ENCODE measurements around the gene USP54. TPM values are rescaled to one million over a fixed set of nuclear protein-coding genes. Genes with fewer than 3 reads are reported as not detected.
"Not testable (repeated sequence)": the region's sequence is repeated elsewhere in the genome, so short reads cannot be mapped to it uniquely, and the experiment has no call there.

The USP54 gene
- total RNA-seq, 1 experiment from 2014 or later: 37.9 TPM

DNA sequence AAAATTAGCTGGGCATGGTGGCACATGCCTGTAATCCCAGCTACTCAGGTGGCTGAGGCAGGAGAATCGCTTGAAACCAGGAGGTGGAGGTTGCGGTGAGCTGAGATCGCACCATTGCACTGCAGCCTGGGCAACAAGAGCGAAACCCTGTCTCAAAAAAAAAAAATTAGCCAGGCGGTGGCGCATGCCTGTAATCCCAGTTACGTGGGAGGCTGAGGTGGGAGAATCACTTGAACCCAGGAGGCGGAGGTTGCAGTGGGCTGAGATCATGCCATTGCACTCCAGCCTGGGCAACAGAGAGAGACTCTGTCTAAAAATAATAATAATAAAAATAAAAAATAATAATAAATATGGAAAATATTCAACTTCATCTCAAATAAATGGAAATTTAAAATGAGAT is 26.0 kb upstream of the USP54 start:
- H3K9me3 Mint-ChIP-seq; H3K9me3 ChIP-seq (ENCODE audit: control insufficient read depth, low read depth, low read length); H2BK15ac ChIP-seq (ENCODE audit: low read depth, low read length); H4K91ac ChIP-seq (ENCODE audit: insufficient read length, low read depth, low read length); H2BK20ac ChIP-seq (ENCODE audit: low read depth, low read length, poor library complexity, severe bottlenecking); DNase-seq; H3K79me2 ChIP-seq (ENCODE audit: insufficient read depth, low read length); H3K4me1 ChIP-seq (ENCODE audit: insufficient read depth, low read length); H3K27me3 ChIP-seq (ENCODE audit: insufficient read depth, low read length); H4K5ac ChIP-seq (ENCODE audit: insufficient read length, low read depth, low read length); H3K36me3 Mint-ChIP-seq (ENCODE audit: insufficient read depth in 1 of 3, low read depth in 3 of 3); H3K4ac ChIP-seq (ENCODE audit: low read depth, low read length); H3K56ac ChIP-seq (ENCODE audit: insufficient read length, low read depth, low read length); H3K27ac Mint-ChIP-seq; H3K14ac ChIP-seq (ENCODE audit: insufficient read depth, low read length); H2AK5ac ChIP-seq (ENCODE audit: insufficient read length, low read length); H3K79me1 ChIP-seq (ENCODE audit: insufficient read depth, low read depth, low read length, poor library complexity, severe bottlenecking); H2BK5ac ChIP-seq (ENCODE audit: insufficient read length, low read length); H4K8ac ChIP-seq (replicated peaks; ENCODE audit: insufficient read length, low read depth, low read length); H2BK12ac ChIP-seq (ENCODE audit: insufficient read length, low read depth, low read length); H3K4me1 Mint-ChIP-seq; H3T11ph ChIP-seq (ENCODE audit: low read length); H3K27me3 Mint-ChIP-seq (ENCODE audit: low read depth); H4K20me1 ChIP-seq (ENCODE audit: control insufficient read depth, insufficient read depth, insufficient read length); H2AFZ ChIP-seq (ENCODE audit: low read length); H3K27ac ChIP-seq (ENCODE audit: insufficient read length, low read depth, low read length); H3K18ac ChIP-seq (ENCODE audit: insufficient read length, low read depth, low read length); H3K9ac ChIP-seq (ENCODE audit: extremely low read depth, insufficient read length, low read length); H3K23me2 ChIP-seq (ENCODE audit: insufficient read length, low read depth, low read length, poor library complexity, severe bottlenecking); H3K23ac ChIP-seq (ENCODE audit: insufficient read length, low read depth, low read length); H2BK120ac ChIP-seq (ENCODE audit: low read depth, low read length, poor library complexity, severe bottlenecking); H3K4me3 Mint-ChIP-seq; H3K4me2 ChIP-seq (ENCODE audit: insufficient read depth, insufficient read length, low read length): not testable (repeated sequence)
- WGBS (ENCODE audit: extremely low coverage, insufficient read length, low lambda C conversion rate): no CpG with 5 or more reads among the region's 8 CpGs

Data from H9 (cell line).